ENCODE data around the gene DCUN1D4.

The DCUN1D4 gene

GRCh38 chr4:51963841-51964517 lies 121.0 kb downstream of the DCUN1D4 start:
- DNase-seq (ENCODE audit: low read depth, low spot score), result no peak

- no peak for DNase-seq (ENCODE audit: low read depth, low spot score)
These were observed 122.9 kb downstream of the DCUN1D4 start for GRCh38 chr4:51965862-51966261.
